ENCODE data around the gene PPP1R14C. TPM values are rescaled to one million over a fixed set of nuclear protein-coding genes. Genes with fewer than 3 reads are reported as not detected.

The PPP1R14C gene
- polyA plus RNA-seq, 1 donor from 2014 or later = 14.0 TPM

DNA sequence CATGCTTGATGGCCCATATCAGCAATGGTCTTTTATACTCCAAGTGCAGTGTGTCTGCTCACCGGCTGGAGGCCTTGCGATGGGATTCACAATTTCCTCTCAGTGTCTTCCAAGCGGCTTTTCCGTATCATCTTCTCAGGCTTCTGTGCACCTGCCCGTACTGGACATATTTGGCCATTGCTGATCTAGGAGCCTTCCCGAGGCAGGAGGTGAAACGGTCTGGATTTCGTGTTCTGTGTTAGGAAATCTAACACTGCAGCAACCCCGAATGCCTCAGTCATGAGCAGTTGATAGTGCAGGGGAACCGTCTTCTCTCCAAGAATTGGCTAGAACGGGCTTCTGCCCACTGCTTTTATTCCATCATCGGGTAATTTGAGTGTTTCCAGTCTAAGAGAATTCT is 60.5 kb downstream of the PPP1R14C start:
- Histone ChIP-seq H3K4me3 (ENCODE audit: low read length) (no peak overlapping the region), H3K9me3 (ENCODE audit: low read length) (no peaks in the 10 kb centered on the region), H3F3A (ENCODE audit: insufficient read depth, low read length, poor library complexity, severe bottlenecking) (no peaks in the 10 kb centered on the region), H3K79me2 (replicated peaks; ENCODE audit: insufficient read depth, low read length) (no peaks in the 10 kb centered on the region), H4K20me1 (ENCODE audit: insufficient read depth) (no peaks in the 10 kb centered on the region), H2AFZ (ENCODE audit: low read depth, low read length) (no peak overlapping the region), H3K27me3 (ENCODE audit: insufficient read depth, low read depth, low read length) (no peaks in the 10 kb centered on the region), H3K4me2 (ENCODE audit: low read length) (no peak overlapping the region), H3K36me3 (ENCODE audit: insufficient read depth, low read length) (no peaks in the 10 kb centered on the region), H3K27ac (ENCODE audit: low read length) (no peak overlapping the region), H3K9me2 (ENCODE audit: insufficient read depth, low read length) (no peaks in the 10 kb centered on the region), H3K9ac (ENCODE audit: low read length) (no peak overlapping the region)
- no peak for TF ChIP-seq EP300 (conservative IDR thresholded peaks at IDR 0.05; ENCODE audit: poor library complexity, severe bottlenecking)

DNA sequence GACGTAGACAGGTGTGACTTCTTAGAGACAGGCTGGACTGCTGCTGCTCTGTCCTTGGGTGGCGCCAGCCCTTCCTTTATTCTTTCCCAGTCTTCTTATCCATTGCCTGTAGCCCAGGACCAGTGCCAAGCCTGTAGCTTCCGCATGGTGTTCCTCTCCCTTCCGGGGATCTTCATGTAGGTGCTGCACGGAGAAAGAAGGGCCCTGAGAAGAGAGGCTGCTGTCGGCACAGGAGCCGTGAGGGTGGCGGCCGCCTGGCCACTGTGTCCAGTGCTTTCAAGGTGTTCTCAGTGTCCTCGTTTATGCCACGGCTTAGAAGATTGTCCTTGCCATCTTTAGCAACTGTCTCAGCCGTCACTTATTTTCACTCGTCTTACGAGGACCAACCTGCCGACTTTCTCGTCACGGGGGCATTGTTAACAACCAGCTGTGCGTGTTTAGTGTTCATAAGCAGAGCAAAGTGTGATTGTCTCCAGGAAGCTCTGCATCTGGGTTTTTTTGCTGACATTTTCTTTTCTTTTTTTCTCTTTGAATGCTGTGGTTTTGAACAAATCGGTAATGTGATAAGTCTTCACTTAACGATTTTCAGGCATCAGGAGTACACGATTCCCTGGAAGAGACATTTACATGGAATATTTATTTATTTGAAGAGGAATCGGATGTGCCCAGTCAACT is 61.2 kb downstream of the PPP1R14C start:
- Histone ChIP-seq H3K4me3 (ENCODE audit: low read length) (no peak overlapping the region), H3F3A (ENCODE audit: insufficient read depth, low read length, poor library complexity, severe bottlenecking) (no peaks in the 10 kb centered on the region), H3K9me2 (ENCODE audit: insufficient read depth, low read length) (no peaks in the 10 kb centered on the region), H3K27ac (ENCODE audit: low read length) (no peak overlapping the region), H3K9me3 (ENCODE audit: low read length) (no peaks in the 10 kb centered on the region), H3K4me2 (ENCODE audit: low read length) (no peak overlapping the region), H3K9ac (ENCODE audit: low read length) (no peak overlapping the region), H3K79me2 (replicated peaks; ENCODE audit: insufficient read depth, low read length) (no peaks in the 10 kb centered on the region), H2AFZ (ENCODE audit: low read depth, low read length) (no peak overlapping the region), H3K36me3 (ENCODE audit: insufficient read depth, low read length) (no peaks in the 10 kb centered on the region), H4K20me1 (ENCODE audit: insufficient read depth) (no peaks in the 10 kb centered on the region), H3K27me3 (ENCODE audit: insufficient read depth, low read depth, low read length) (no peaks in the 10 kb centered on the region)
- TF ChIP-seq, protein P1, sequence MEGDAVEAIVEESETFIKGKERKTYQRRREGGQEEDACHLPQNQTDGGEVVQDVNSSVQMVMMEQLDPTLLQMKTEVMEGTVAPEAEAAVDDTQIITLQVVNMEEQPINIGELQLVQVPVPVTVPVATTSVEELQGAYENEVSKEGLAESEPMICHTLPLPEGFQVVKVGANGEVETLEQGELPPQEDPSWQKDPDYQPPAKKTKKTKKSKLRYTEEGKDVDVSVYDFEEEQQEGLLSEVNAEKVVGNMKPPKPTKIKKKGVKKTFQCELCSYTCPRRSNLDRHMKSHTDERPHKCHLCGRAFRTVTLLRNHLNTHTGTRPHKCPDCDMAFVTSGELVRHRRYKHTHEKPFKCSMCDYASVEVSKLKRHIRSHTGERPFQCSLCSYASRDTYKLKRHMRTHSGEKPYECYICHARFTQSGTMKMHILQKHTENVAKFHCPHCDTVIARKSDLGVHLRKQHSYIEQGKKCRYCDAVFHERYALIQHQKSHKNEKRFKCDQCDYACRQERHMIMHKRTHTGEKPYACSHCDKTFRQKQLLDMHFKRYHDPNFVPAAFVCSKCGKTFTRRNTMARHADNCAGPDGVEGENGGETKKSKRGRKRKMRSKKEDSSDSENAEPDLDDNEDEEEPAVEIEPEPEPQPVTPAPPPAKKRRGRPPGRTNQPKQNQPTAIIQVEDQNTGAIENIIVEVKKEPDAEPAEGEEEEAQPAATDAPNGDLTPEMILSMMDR (IDR thresholded peaks at IDR 0.05; ENCODE audit: poor library complexity, severe bottlenecking) = no peak
- TF ChIP-seq, protein P2, sequence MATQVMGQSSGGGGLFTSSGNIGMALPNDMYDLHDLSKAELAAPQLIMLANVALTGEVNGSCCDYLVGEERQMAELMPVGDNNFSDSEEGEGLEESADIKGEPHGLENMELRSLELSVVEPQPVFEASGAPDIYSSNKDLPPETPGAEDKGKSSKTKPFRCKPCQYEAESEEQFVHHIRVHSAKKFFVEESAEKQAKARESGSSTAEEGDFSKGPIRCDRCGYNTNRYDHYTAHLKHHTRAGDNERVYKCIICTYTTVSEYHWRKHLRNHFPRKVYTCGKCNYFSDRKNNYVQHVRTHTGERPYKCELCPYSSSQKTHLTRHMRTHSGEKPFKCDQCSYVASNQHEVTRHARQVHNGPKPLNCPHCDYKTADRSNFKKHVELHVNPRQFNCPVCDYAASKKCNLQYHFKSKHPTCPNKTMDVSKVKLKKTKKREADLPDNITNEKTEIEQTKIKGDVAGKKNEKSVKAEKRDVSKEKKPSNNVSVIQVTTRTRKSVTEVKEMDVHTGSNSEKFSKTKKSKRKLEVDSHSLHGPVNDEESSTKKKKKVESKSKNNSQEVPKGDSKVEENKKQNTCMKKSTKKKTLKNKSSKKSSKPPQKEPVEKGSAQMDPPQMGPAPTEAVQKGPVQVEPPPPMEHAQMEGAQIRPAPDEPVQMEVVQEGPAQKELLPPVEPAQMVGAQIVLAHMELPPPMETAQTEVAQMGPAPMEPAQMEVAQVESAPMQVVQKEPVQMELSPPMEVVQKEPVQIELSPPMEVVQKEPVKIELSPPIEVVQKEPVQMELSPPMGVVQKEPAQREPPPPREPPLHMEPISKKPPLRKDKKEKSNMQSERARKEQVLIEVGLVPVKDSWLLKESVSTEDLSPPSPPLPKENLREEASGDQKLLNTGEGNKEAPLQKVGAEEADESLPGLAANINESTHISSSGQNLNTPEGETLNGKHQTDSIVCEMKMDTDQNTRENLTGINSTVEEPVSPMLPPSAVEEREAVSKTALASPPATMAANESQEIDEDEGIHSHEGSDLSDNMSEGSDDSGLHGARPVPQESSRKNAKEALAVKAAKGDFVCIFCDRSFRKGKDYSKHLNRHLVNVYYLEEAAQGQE (IDR thresholded peaks at IDR 0.05; ENCODE audit: borderline replicate concordance) = no peak
- TF ChIP-seq MXI1 (conservative IDR thresholded peaks at IDR 0.05; ENCODE audit: poor library complexity, severe bottlenecking) (no peak), EP300 (conservative IDR thresholded peaks at IDR 0.05; ENCODE audit: poor library complexity, severe bottlenecking) (no peak), EZH2 (IDR thresholded peaks at IDR 0.05; ENCODE audit: borderline replicate concordance, insufficient read depth, low read length, poor library complexity, severe bottlenecking) (no peak), RAD21 (conservative IDR thresholded peaks at IDR 0.05) (no peak), SMC3 (conservative IDR thresholded peaks at IDR 0.05; ENCODE audit: poor library complexity) (no peak), POLR2AphosphoS5 (IDR thresholded peaks at IDR 0.05) (no peak), TAF1 (IDR thresholded peaks at IDR 0.05; ENCODE audit: low read depth) (no peak)

Measured in neural cell (in vitro differentiated cells).